Breast epithelium (tissue), 3 donors: ENCODE measurements around the gene ARHGEF17.

Experiments used
- POLR2A ChIP-seq: fragments of 450-650 bp; IDR thresholded peaks from one replicate; pipeline ENCODE4 v1.6.1; 2016; ENCODE audit warnings: antibody characterized with exemption, mild to moderate bottlenecking, moderate library complexity
- TF ChIP-seq, protein P1 (sequence below), 3 donors: fragments of 450-650 bp; IDR thresholded peaks; one replicate each; pipeline ENCODE4 v1.5.1; 2016 to 2017; ENCODE audit warnings: antibody characterized with exemption in 3 of 3, mild to moderate bottlenecking in 3 of 3, moderate library complexity in 3 of 3

DNA sequence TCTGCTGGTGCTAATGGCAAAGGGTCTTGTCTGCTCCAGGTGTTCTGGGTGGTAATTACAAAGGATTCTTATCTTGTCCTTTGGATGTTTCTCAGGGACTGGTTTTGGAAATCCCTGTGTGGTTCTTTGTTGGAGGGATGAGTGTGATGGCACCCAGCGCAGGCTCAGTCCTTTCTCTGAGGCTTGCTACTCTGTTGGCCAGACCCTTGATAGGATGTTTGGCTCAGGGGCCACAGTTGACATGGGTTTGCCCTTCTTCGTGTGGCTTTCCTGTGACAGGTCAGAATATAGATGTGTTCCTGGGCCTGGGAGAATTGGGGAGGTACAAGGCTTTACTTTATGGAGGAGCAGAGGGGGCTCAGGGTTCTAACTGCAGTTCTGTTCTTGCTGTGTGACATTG, 4.0 kb downstream of the ARHGEF17 start:
- no peak for TF ChIP-seq POLR2A
- TF ChIP-seq, protein P1, sequence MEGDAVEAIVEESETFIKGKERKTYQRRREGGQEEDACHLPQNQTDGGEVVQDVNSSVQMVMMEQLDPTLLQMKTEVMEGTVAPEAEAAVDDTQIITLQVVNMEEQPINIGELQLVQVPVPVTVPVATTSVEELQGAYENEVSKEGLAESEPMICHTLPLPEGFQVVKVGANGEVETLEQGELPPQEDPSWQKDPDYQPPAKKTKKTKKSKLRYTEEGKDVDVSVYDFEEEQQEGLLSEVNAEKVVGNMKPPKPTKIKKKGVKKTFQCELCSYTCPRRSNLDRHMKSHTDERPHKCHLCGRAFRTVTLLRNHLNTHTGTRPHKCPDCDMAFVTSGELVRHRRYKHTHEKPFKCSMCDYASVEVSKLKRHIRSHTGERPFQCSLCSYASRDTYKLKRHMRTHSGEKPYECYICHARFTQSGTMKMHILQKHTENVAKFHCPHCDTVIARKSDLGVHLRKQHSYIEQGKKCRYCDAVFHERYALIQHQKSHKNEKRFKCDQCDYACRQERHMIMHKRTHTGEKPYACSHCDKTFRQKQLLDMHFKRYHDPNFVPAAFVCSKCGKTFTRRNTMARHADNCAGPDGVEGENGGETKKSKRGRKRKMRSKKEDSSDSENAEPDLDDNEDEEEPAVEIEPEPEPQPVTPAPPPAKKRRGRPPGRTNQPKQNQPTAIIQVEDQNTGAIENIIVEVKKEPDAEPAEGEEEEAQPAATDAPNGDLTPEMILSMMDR (IDR thresholded peaks at IDR 0.05) = no peak
